ENCODE measurements around the gene PIP4K2B.
A peak's percentile ranks its signal among the peaks of the same experiment; 100 is the strongest.

Gene PIP4K2B

GRCh38 chr17:38751144-38751807, 48.1 kb downstream of the PIP4K2B start:
- no peaks in the 10 kb centered on the region; the same call in 1 of the 2 replicates for H3K4me1 ChIP-seq (ENCODE audit: control insufficient read depth, insufficient read depth, low read length)
- peak overlapping the region; percentile 72; the same call in 1 of the 2 replicates for H3K4me3 ChIP-seq (ENCODE audit: low read length)
- H3K9me3 ChIP-seq (ENCODE audit: control insufficient read depth, insufficient read depth, low read length): no peaks in the 10 kb centered on the region
- no peak for DNase-seq (ENCODE audit: low read depth, low spot score)
- no CpG with 5 or more reads among the region's 10 CpGs for WGBS (ENCODE audit: insufficient coverage, insufficient read length)
- no peak overlapping the region for H3K27ac ChIP-seq (ENCODE audit: low read length)
- H3K36me3 ChIP-seq (ENCODE audit: control insufficient read depth, insufficient read depth, low read length): peaks cover 8% of the 10 kb centered on the region; the same call in 1 of the 2 replicates
- H3K27me3 ChIP-seq (ENCODE audit: control insufficient read depth, insufficient read depth, low read length): no peaks in the 10 kb centered on the region

- Histone ChIP-seq H3K4me3 (ENCODE audit: low read length) (peak overlapping the region; percentile 72; the same call in 1 of the 2 replicates), H3K27ac (ENCODE audit: low read length) (no peak overlapping the region), H3K27me3 (ENCODE audit: control insufficient read depth, insufficient read depth, low read length) (no peaks in the 10 kb centered on the region), H3K9me3 (ENCODE audit: control insufficient read depth, insufficient read depth, low read length) (no peaks in the 10 kb centered on the region), H3K36me3 (ENCODE audit: control insufficient read depth, insufficient read depth, low read length) (0 out of 2 replicates have a peak, but pooled peaks cover 2% of the 10 kb centered on the region), H3K4me1 (ENCODE audit: control insufficient read depth, insufficient read depth, low read length) (peaks cover 5% of the 10 kb centered on the region)
- DNase-seq (ENCODE audit: low read depth, low spot score): no peak
- no CpG with 5 or more reads among the region's 28 CpGs for WGBS (ENCODE audit: insufficient coverage, insufficient read length)
Observed at GRCh38 chr17:38750312-38751121, 48.8 kb downstream of the PIP4K2B start.

DNA sequence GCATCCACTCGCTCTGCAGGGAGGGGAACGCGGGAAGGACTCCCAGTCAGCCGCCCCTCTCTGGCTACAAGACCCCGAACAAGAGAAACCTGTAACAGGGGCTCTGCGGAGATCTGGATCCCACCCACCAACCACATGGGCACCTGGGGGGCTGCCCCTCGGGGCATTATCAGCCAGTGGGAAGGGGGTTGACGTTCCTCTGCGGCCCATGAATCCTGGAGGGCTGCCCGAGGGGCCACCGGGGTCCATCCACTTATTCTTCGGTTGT, 49.4 kb downstream of the PIP4K2B start:
- H3K27ac ChIP-seq (ENCODE audit: low read length): no peak overlapping the region
- H3K4me3 ChIP-seq (ENCODE audit: low read length): peak overlapping the region; percentile 72; the same call in 1 of the 2 replicates
- no peaks in the 10 kb centered on the region for H3K27me3 ChIP-seq (ENCODE audit: control insufficient read depth, insufficient read depth, low read length)
- DNase-seq (ENCODE audit: low read depth, low spot score): no peak
- no peaks in the 10 kb centered on the region for H3K9me3 ChIP-seq (ENCODE audit: control insufficient read depth, insufficient read depth, low read length)
- no CpG with 5 or more reads among the region's 12 CpGs for WGBS (ENCODE audit: insufficient coverage, insufficient read length)
- H3K36me3 ChIP-seq (ENCODE audit: control insufficient read depth, insufficient read depth, low read length): 0 out of 2 replicates have a peak, but pooled peaks cover 2% of the 10 kb centered on the region
- peaks cover 6% of the 10 kb centered on the region for H3K4me1 ChIP-seq (ENCODE audit: control insufficient read depth, insufficient read depth, low read length)

DNA sequence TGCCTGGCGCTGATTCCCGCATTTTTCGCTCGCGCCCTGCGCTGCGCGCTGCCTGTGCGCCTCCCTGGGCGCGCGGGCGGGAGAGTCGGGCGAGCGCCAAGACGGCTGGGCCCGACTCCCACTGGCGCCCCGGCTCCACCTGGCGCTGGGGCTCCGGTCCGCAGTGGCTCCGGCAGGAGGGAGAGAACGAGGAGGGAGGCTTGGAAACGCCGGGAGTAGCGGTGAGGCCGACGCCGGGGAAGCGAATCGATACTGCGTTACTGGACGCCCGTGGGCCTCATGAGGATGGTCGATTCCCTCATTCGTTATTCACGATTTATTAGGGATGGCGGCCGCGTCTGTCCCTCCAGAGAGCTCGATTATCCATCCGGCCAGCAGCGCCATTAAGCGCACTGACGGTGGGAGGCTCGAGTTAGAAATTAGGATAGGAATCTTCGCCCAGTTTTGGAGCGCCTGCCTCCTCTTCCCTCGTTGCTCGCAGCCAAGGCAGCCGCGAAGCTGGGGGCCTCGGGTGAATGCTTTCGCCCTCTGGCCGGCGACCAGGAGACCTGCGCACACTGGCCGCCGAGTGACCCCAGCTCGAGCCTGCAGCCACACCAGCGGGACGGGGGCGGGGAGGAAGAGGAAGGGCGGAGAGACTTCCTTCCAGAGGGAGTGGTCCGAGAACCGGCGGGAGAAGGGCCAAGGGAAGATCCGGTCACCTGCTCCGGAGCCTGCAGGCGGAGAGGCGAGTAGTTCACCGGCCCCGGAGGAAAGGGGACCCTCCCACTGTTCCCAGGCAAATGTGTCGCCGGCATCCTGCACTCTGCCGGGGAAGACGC, 49.9 kb downstream of the PIP4K2B start:
- Histone ChIP-seq H3K4me1 (ENCODE audit: control insufficient read depth, insufficient read depth, low read length) (peaks cover 6% of the 10 kb centered on the region), H3K4me3 (ENCODE audit: low read length) (peak overlapping the region; percentile 72), H3K27ac (ENCODE audit: low read length) (no peak overlapping the region), H3K27me3 (ENCODE audit: control insufficient read depth, insufficient read depth, low read length) (no peaks in the 10 kb centered on the region), H3K9me3 (ENCODE audit: control insufficient read depth, insufficient read depth, low read length) (no peaks in the 10 kb centered on the region), H3K36me3 (ENCODE audit: control insufficient read depth, insufficient read depth, low read length) (no peaks in the 10 kb centered on the region)
- no CpG with 5 or more reads among the region's 79 CpGs for WGBS (ENCODE audit: insufficient coverage, insufficient read length)
- no peak for DNase-seq (ENCODE audit: low read depth, low spot score)

- Histone ChIP-seq H3K4me1 (ENCODE audit: control insufficient read depth, insufficient read depth, low read length) (peaks cover 8% of the 10 kb centered on the region), H3K4me3 (ENCODE audit: low read length) (peak overlapping the region; percentile 72), H3K36me3 (ENCODE audit: control insufficient read depth, insufficient read depth, low read length) (no peaks in the 10 kb centered on the region), H3K27ac (ENCODE audit: low read length) (no peak overlapping the region), H3K27me3 (ENCODE audit: control insufficient read depth, insufficient read depth, low read length) (no peaks in the 10 kb centered on the region), H3K9me3 (ENCODE audit: control insufficient read depth, insufficient read depth, low read length) (no peaks in the 10 kb centered on the region)
- DNase-seq (ENCODE audit: low read depth, low spot score): no peak
- no CpG with 5 or more reads among the region's 32 CpGs for WGBS (ENCODE audit: insufficient coverage, insufficient read length)
Observed at GRCh38 chr17:38748892-38749222, 50.5 kb downstream of the PIP4K2B start.

DNA sequence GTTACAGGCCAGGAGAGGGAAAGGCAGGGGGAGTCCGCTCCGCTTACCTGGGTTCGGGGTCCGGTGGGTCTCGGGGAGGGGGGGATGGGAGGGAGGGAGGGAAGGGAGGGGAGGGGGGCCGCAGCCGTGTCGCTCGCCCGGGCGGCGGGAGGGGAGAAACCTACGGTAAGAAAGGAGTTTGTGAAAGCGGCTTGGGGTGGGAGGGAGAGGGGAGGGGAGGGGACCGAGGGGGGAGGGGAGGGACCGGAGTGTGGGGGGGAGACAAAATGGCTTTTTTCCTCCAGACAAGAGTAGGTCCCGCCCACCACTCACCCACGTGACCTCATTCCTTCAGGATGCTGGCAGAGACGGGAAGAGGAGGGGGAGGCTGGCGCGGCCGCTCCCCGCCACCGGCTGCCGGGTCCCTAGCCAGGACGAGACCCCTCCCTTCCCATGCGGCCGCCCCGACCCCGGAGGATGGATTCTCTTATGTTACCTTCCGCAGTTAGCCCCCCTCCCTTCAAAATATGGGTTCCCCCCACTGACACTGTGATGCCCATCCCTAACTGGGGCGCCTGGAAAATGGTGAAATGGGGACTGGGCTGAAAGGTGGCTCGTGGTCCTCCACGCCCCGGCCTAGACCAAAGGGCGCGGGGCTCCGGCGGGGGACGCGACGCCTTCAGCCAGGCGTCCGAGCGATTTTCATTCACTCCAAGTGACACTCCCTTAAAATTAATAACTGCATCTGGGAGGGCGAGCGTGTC, 51.0 kb downstream of the PIP4K2B start, which contains the start of gene PCGF2:
Gene PCGF2, minus strand, starts transcription at position 188 of the 743 bp plus-strand sequence. CDS start 7,934 bp downstream, outside the sequence.
- H3K36me3 ChIP-seq (ENCODE audit: control insufficient read depth, insufficient read depth, low read length): no peaks in the 10 kb centered on the region
- no peaks in the 10 kb centered on the region for H3K27me3 ChIP-seq (ENCODE audit: control insufficient read depth, insufficient read depth, low read length)
- no CpG with 5 or more reads among the region's 47 CpGs for WGBS (ENCODE audit: insufficient coverage, insufficient read length)
- no peak within 1 kb of the TSS for H3K27ac ChIP-seq (ENCODE audit: low read length)
- peak within 1 kb of the TSS; percentile 94 for H3K4me3 ChIP-seq (ENCODE audit: low read length)
- peaks cover 12% of the 10 kb centered on the region for H3K4me1 ChIP-seq (ENCODE audit: control insufficient read depth, insufficient read depth, low read length)
- H3K9me3 ChIP-seq (ENCODE audit: control insufficient read depth, insufficient read depth, low read length): no peaks in the 10 kb centered on the region
- peak; percentile 91 for DNase-seq (ENCODE audit: low read depth, low spot score)

DNA sequence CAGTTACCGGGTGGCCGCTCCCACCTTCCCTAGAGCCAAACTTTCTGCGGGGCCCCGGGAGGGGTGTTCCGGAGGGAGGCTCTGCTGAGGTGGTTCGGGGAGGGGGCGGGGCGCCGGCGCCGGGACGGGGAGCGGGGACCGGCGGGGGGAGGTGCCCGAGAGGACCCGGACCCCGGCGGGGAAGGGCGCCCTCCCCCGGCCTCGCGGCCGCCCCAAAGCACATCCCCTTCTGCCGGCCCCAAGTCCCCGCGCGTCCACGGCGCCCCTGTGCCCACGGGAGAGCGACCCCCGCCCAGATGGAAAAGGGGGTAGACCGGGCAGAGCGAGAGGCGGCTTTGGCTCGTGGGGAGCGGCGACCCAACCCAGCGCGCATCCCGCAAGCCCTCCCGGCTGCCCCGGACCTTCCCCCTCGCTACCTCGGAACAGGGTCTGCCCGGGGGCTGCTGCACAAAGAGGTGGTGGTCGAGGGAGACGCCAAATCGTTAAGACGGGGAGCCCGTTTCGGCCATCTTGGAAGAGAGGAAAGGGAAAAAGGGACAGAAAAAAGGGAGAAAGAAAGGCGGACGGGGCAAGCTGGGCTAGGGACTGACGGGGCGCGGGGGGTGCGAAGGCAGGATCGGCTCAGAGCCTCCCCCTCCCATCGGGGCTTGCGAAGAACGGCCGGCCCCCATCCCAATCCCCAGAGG, 51.8 kb downstream of the PIP4K2B start:
- peaks cover 12% of the 10 kb centered on the region for H3K4me1 ChIP-seq (ENCODE audit: control insufficient read depth, insufficient read depth, low read length)
- WGBS (ENCODE audit: insufficient coverage, insufficient read length): no CpG with 5 or more reads among the region's 64 CpGs
- DNase-seq (ENCODE audit: low read depth, low spot score): no peak
- no peaks in the 10 kb centered on the region; the same call in 1 of the 2 replicates for H3K36me3 ChIP-seq (ENCODE audit: control insufficient read depth, insufficient read depth, low read length)
- H3K27ac ChIP-seq (ENCODE audit: low read length): no peak overlapping the region
- no peaks in the 10 kb centered on the region for H3K9me3 ChIP-seq (ENCODE audit: control insufficient read depth, insufficient read depth, low read length)
- no peaks in the 10 kb centered on the region for H3K27me3 ChIP-seq (ENCODE audit: control insufficient read depth, insufficient read depth, low read length)
- H3K4me3 ChIP-seq (ENCODE audit: low read length): peak overlapping the region; percentile 94

DNA sequence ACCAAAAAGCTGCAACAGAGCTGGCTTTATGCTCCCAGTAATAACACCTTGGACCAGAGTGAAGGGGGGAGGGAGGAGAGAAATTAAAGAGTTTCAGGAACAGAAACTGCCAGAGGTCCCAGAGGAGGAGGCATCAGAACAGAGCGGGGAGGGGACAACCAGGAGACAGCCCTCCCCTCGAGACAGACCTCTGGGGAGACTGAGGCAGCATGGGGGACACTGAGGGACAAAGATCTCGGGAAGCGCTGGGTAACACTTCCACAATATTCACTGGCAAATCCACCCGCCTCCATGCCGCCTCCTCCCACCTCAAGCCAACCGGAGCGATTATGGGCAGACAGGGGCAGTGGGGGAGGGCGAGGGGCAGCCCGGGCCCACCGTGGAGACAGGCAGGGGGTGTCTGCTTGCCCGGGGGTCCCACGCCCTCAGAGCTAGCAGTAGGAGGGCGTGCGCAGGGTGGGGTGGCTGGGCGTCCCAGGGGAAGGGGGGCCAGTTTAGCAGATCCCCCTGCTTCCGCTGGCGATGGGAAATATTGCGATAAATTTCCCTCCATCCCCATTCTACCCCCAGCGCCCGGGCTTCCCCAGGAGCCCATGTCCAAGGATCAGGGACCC, 52.4 kb downstream of the PIP4K2B start:
- H3K27ac ChIP-seq (ENCODE audit: low read length): no peak overlapping the region
- no CpG with 5 or more reads among the region's 21 CpGs for WGBS (ENCODE audit: insufficient coverage, insufficient read length)

GRCh38 chr17:38746004-38746848, 53.1 kb downstream of the PIP4K2B start:
- no peaks in the 10 kb centered on the region for H3K9me3 ChIP-seq (ENCODE audit: control insufficient read depth, insufficient read depth, low read length)
- H3K36me3 ChIP-seq (ENCODE audit: control insufficient read depth, insufficient read depth, low read length): peaks cover 3% of the 10 kb centered on the region
- H3K27ac ChIP-seq (ENCODE audit: low read length): no peak overlapping the region
- H3K4me1 ChIP-seq (ENCODE audit: control insufficient read depth, insufficient read depth, low read length): peaks cover 12% of the 10 kb centered on the region
- peak overlapping the region; percentile 94; the same call in 1 of the 2 replicates for H3K4me3 ChIP-seq (ENCODE audit: low read length)
- H3K27me3 ChIP-seq (ENCODE audit: control insufficient read depth, insufficient read depth, low read length): no peaks in the 10 kb centered on the region
- WGBS (ENCODE audit: insufficient coverage, insufficient read length): no CpG with 5 or more reads among the region's 8 CpGs
- DNase-seq (ENCODE audit: low read depth, low spot score): no peak

More for the DNA sequence above, 52.4 kb downstream of the PIP4K2B start:
- no peaks in the 10 kb centered on the region for H3K9me3 ChIP-seq (ENCODE audit: control insufficient read depth, insufficient read depth, low read length)
- peaks cover 12% of the 10 kb centered on the region for H3K4me1 ChIP-seq (ENCODE audit: control insufficient read depth, insufficient read depth, low read length)
- H3K4me3 ChIP-seq (ENCODE audit: low read length): peak overlapping the region; percentile 94
- peaks cover under 1% of the 10 kb centered on the region for H3K36me3 ChIP-seq (ENCODE audit: control insufficient read depth, insufficient read depth, low read length)
- no peak for DNase-seq (ENCODE audit: low read depth, low spot score)
- H3K27me3 ChIP-seq (ENCODE audit: control insufficient read depth, insufficient read depth, low read length): no peaks in the 10 kb centered on the region
